DLD1 (cell line): Measurements from ENCODE around the gene RELN.
"Not testable (repeated sequence)": the region's sequence is repeated elsewhere in the genome, so short reads cannot be mapped to it uniquely, and the experiment has no call there.

Source experiments
- in situ Hi-C: cut with HindIII; loops from 2 replicates; pipeline ENCODE4 v1.10.0; 2017; ENCODE audit warnings: low sequenced_read_pairs

RELN gene

DNA sequence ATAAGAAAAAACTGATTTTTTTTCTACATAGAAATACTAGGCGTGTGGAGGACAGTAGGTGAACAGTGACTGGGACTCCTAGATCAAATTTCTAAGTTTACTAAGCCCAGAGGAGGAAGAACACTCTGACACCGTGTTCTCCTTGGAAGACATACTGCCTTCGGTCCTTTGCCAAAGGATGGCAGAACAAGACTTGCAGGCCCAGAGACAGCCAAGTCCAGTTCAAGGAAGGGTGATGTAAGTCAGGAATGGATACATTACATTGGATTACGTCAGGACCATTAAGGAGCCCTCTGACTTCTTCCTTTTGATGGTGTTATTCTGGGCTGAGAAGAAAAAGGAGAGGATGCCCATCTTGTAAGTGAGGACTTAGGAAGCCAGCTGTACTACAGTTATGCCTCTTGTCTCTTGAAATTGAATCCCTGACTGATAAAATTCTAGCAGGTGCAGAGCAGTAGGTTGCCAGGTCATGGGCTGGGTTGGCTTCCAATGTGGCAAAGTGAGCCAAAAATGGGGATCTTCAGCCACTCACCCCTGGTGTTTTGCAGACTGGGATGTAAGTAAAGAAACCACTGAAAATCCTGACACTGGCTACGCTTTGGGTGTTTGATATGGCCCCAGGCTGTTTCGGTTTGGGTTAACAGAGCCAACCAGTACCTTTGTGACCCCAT lies 45.1 kb downstream of the RELN start:
- in situ Hi-C loops, result no loop called here

DNA sequence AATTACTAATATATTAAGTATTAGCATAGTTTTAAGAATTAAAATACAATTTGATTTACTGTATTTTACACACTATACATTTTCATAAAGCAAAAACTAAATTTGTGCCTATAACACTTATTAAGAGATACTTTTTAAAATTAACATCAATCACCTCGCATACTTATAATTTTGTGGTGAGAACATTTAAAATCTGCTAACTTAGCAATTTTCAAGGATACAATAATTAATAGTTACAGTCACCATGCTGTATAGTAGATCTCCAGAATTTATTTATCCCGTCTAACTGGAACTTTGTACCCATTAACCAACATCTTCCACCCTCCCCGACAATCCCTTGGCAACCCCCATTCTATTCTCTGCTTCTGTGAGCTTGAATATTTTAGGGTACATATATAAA lies 47.5 kb downstream of the RELN start:
- in situ Hi-C loops, result no loop called here

DNA sequence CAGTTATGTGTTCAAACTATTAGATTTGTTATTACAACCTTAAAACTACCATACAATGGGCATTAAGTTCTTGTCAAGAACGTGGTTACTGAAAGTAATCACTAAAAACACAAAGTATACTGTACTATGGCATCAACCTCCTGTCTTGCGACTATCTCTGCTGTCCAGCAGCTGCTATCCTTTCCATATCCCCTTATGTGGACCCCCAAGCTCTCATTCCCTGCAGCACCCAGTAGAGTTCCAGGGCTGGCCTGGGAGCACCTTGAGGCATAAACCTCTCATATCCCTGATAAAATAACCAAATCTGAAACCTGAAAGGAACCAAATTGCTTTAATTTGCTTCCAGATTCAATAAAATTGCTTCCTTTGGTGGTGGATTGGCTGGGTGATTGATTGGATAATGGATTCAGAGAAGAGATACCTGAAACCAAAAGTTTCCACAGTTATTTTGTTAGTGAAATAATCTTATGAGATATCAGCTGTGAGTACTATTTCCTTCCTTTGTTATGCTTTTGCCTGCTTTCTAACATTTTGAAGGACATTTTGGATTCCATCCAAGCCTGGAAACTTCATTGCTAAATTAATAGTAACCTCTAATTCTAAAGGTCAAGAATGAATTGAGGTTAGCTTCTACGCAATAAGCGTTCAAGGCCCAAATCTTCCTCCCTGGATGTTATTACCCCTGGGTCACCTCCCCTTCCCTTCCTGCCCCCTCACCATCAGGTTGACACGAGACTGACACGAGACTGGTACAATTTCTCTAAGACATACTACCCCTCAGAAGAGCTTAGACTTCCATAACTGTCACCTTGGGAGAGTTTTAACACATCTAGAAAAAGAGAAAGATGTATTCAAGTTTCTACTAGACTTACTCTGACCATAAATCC lies 48.8 kb downstream of the RELN start:
- in situ Hi-C loops, result no loop called here

DNA sequence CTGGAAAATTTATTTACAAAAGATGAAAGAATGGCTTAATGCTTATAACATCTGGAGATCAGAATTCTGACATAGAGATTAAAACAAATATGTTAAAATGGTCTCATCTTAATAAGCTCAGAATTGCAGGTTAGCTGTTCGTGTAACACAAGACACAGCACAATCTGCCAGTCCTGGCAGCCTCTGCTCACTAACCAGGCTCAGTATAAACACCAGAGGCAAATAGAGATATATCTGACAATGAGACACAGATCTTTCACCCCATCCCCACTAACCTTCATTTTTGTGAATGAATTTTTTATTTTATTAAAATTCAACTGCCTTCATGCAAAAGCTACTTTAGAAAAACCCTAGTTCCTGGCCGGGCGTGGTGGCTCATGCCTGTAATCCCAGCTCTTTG lies 51.8 kb downstream of the RELN start:
- in situ Hi-C loops, result no loop called here

DNA sequence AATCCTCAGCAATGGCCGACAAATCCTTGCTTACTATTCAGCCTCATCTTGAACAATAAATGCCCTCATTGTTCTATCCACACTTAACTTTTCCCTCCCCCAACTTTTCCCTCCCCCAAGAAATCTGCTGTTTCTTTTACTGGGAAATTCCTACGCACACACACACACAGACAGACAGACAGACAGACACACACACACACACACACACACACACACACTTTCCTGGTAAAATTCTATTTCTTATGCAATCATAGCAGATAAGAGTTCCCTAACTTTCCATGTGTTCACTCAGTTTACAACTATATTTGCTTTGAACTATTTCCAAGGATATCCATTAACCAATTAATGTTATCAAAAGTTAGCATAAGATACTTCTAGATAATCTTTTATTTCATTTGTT lies 52.9 kb downstream of the RELN start:
- in situ Hi-C loops, result no loop called here

DNA sequence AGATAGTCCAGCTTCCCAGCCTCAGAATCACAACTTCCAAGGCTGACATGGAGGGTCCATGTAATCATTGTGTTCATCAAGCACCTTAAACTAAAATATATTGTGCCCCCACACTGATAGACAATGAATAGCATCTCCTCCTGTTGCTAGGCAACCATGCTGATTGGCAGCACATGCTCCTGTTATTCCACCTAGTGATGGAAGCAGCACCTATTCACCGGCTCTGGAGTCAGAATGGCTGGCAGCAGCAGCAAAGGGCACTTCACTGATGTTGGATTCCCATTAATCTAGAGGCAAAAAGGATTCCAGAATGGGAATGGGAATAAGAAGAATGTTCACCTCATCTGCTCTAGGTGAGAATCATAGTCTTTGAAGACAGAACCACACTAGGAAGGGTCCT lies 55.0 kb downstream of the RELN start:
- in situ Hi-C loops, result no loop called here

DNA sequence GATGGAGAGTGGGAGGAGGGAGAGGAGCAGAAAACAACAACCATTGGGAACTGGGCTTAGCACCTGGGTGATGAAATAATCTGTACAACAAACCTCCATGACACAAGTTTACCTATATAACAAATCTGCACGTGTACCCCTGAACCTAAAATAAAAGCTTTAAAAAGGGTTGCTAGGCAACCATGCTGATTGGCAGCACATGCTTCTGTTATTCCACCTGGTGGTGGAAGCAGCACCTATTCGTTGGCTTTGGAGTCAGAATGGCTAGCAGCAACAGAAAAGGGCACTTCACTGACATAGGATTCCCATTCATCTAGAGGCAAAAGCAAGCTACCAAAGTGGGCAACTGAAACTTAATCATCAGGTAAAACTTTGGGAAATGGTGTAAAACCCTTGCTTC lies 57.1 kb downstream of the RELN start:
- in situ Hi-C loops, result no loop called here

DNA sequence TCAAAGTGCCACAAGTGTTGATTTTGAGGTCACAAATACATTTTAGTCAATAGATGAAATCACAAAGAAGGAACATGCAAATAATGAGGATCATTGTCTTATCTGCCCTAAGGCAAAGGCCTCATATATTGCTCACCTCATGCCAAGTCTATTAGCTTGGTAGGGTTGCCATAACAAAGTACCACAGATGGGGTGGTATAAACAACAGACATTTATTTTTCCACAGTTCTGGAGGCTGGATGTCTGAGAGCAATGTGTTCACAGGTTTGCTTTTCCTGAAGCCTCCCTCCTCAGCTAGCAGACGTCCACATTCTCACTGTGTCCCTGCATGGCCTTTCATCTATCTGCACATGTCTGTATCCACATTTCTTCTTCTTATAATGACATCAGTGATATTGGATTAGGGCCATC lies 59.6 kb downstream of the RELN start:
- in situ Hi-C loops, result no loop called here

DNA sequence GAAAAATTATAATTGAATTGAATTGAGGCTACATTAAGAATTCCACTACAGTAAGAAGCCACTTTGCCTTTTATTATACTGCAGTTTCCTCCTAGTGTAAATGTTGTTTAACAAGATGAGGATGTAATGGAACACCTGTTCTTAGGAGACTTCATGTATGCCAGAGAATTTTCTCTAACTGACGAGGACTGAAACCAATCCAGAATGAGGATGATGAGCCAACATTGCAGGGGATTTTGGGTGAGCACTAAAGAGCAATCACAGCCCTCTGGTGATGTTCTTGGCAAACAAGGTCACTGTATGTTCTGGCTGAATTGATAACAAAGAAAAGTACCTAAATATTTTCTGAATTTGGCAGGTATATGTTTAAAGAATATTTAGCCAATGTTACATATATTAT lies 60.9 kb downstream of the RELN start:
- in situ Hi-C loops, result no loop called here

DNA sequence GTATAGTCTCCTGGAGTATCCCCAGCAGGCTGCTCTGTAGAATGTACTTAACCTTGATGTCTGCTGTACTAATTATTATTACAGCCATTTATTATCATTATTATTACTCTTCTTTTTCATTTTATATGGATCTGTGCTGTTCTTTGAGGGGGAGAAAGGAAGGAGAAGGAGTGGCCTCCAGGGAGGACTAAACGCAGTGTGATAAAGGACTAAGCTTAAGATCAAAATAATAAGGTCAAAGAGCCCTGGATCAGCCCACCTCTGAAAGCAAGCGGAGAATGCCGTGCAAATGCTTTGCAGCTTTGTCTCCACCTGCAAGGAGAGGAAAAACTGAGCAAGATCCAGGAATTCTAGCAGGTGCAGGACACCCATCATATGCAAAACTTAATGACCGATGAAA lies 65.3 kb downstream of the RELN start:
- in situ Hi-C loops, result no loop called here

DNA sequence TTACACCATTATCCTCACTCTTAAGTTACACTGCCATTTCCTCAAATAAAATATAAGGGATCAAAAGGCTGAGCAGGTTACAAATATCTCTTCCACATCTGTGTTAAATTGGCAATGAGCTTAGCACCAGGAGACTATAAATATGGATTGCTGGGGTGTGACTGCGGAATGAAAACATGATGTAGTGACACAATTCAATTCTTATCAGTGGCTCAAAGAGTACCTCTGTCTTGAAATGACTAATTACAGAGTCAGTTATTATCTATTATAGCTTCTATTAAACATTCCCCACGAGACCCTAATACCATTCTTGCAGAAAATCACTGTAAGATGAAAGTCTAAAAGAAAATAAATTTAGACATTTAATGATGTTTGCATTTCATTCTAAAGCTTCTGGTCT lies 67.1 kb downstream of the RELN start:
- in situ Hi-C loops, result no loop called here

DNA sequence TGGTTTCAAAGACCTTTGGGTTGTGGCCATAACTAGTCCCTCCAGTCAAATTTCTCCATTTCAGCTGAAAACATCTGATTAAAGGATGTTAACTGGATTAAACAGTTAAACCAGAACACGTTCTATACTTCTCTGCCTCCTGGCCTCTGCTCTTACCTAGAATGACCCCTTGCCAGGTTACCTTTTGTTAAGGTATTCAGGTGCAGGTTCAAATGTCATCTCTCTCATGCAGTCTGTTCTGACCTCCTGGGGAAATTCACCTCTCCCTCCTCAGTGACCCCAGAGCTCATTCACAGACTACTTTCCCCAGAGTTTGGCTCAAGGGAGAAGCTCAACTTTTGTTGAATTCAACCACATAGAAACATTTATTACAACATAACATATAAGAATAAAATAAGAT lies 67.8 kb downstream of the RELN start:
- in situ Hi-C loops, result no loop called here

DNA sequence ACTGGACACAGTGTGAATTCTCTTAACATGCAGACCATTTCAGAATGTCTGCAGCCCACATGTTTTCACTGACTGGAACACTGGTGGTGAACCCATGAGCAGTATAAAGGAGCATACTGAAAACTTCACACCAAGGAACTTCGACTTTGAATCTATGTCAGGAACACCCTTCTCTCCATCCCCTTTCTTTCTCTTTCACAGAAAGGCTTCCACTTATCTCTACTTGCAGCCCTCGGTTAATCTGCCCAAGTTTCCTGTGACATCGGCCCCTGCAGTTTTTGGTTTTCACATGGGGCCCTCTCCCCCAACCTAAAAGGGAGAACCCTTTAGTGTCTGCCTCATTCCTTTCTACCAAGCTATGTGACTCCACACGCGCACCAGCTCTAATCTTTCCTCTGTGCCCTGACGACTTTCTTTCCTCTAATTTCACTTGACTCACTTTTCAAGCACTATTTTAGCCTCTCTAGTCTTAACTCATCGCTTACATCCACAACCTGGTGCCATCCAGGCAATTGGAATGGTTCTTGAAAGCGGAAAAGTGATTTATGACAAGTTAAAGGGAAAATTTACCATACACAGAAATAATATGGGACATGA lies 70.1 kb downstream of the RELN start:
- in situ Hi-C loops, result no loop called here

DNA sequence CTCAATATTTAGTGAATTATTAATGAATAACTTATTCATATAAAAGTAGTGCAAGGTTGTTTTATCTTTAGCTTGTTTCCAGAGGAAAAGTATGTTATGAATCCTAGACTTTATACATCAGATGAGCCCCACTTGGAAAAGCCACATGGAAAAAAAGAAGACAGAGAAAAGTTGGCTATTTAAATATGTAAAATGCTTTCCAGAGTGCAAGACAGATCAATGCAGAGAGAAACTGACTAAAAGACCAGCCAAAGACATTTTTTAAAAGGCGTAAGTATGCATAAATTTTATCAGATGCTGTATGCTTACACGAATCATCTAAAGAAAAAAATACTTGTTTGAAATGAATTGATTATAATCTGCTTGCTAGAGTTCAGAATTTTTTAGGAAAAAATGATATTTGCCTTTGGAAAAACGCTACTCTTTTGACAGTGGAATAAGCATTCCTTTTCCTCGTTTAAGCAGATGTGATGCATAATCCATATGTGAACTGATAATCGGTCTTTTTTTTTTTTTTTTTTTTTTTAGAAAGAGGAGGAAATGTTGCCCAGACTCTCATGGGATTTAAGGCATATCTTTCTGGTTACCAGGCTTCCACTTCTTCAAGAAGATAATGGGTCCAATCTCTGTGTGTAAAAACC lies 70.7 kb downstream of the RELN start:
- in situ Hi-C loops, result no loop called here

DNA sequence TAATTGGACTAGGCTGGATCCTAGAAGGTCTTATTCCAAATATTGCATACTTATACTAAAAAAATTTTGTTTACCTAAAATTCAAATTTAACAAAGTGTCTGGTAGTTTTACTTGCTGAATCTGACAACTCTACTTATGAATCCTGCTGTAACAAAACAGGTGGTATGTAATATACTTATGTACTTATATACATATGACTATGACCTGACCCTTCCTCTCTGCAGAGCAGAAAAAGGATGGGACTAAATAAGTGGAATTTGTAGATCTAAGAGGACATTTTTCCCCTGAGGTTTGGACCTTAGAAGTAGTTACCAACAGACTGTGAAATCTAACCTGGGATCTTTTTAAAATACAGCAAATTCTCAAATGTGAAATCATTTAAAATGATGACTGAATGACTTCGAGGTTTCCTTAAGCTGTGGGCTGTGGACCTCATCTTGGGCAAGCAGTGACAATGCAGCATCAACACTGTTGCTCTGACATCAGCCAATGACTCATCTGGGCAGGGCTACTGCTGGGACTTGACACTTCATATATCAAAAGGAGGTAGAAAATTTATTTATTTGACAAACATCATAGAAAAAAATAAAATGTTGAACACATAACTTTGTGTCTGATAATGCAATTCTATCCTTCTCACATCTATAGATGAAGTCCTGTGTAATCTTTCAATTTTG lies 73.6 kb downstream of the RELN start:
- in situ Hi-C loops, result no loop called here

DNA sequence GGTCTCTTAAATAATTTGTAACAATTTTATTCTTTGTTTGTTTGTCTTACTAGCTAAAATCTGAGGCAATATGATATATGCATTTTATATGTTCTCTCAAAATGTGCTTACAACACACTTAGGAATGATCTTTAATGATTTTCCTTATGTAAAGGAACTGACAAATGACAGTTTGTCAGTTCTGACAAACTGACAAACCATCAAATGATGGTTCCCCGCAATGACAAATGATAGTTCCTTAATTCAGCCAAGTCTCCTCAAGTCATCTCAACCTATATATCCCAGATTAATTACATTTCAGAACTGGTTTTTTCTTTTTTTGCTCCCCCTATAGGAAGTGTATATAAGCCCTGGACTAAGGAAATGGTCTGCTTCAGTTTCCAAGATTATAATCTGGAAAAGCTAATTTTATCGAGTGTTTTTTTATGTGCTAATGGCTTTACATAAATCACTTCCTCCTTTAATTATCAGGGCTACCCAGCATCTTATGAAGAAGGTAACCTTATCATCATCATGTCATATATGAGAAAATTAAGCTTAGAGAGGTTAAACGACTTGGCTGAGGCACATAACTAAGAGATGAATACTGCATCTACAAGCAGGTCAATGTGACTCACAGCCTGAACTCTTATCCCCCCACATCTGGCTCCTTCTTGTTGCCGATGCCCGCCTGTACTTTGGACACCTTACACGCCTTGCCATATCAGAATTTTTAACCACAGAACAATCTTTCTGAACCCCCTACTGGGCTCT lies 75.1 kb downstream of the RELN start:
- in situ Hi-C loops, result no loop called here

DNA sequence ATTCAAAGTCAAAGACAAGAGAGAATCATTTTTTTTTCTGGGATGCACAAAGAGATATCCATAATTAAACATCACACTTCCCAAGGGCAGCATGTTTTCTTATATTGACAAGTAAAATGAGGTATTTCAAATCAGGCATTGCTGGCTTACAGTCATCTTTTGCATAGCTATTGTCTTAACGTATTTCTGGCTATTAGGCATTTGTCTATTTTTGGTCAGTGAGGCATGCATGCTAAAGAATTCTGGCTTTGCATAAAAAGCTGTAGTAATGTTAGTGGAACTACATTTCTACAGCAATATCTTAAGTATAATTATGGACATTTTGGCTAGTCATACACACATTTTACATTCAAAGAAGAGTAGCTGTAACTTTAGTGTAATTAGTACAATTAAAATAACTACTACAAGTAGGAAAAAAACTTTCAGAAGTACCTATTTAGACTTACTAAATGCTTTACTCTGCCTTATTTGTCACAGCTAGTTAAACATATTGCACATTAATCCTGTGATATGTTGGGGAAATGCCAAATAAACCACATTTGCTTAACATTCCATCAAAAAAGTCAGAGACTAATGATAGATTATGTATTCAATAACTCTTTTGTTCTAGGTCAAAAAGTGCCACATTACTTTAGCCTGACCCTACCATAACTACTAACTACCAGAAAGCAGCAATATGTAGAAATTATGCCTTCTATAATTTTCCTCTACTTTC lies 76.4 kb downstream of the RELN start:
- in situ Hi-C loops, result no loop called here

DNA sequence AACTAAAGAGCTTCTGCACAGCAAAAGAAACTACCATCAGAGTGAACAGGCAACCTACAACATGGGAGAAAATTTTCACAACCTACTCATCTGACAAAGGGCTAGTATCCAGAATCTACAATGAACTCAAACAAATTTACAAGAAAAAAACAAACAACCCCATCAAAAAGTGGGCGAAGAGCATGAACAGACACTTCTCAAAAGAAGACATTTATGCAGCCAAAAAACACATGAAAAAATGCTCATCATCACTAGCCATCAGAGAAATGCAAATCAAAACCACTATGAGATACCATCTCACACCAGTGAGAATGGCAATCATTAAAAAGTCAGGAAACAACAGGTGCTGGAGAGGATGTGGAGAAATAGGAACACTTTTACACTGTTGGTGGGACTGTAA lies 78.4 kb downstream of the RELN start:
- in situ Hi-C loops, result not testable (repeated sequence)

DNA sequence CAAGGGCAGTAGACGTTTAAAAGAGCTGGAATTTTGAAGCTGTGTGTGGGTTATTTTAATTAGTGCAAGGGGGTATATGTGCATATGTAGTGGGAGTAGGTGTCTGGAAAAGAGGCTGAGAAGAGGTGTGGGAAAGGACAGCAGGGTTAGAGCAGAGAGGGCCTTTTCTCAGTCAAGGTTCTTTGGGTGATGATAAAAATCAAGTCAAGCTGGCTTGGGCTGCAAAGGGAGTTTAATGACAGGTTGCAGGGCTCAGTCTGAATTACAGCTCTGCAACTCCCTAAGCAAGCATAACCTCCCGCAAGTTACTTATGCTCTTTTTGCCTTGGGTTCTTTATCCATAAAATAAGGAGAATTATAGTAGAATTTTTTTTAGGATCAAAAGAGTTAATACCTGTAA lies 83.5 kb downstream of the RELN start:
- in situ Hi-C loops, result no loop called here

DNA sequence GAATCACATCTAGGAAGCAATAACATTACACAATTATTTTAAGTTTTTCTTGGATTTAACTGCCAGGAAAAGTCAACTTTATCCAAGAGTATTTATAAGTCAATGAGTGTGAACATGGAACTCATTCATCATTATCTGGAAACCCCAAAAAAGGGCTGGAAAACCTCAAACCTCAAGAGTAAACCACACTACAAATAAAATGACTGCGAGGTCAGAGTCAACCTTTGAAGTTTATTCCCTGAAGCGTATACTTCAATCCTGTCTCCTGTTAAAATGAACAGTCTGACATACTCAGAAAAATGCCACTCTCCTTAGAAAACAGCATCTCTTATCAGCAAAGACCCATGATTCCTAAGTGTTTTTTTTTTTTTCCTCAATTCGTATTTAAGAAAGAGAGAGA lies 86.5 kb downstream of the RELN start:
- in situ Hi-C loops, result no loop called here
